Kidney (tissue), 14 donors: ENCODE data around the gene ROR2. TPM values are rescaled to one million over a fixed set of nuclear protein-coding genes. Genes with fewer than 3 reads are reported as not detected.

Experiments used
- DNase-seq, 5 donors: peaks; one replicate each; pipeline ENCODE4 v3.0.0-alpha.2; 2013 to 2020
- FAIRE-seq: peaks from 2 replicates; lab custom pipeline; 2012; peaks lifted over from hg19 to GRCh38; lab: Jason Lieb, UNC
- H3K27ac ChIP-seq, 2 donors: one replicate each; pipeline ENCODE4 v1.7.0; 2013; ENCODE audit warnings: low read depth in 2 of 2, low read length in 2 of 2, inconsistent platforms in 1 of 2
- H3K27me3 ChIP-seq: one replicate; pipeline ENCODE4 v1.7.1; 2013; ENCODE audit warnings: low read length, inconsistent platforms; ENCODE audit not compliant: control insufficient read depth, insufficient read depth
- H3K36me3 ChIP-seq, 3 donors: one replicate each; pipeline versions ENCODE4 v1.7.0 to v1.7.1; 2013; ENCODE audit warnings: low read length in 3 of 3, control low read depth in 1 of 3, inconsistent platforms in 1 of 3; ENCODE audit not compliant: insufficient read depth in 3 of 3, control insufficient read depth in 2 of 3
- H3K4me1 ChIP-seq, 3 donors: one replicate each; pipeline versions ENCODE4 v1.7.0 to v1.7.1; 2013; ENCODE audit warnings: low read length in 3 of 3, inconsistent platforms in 1 of 3, low read depth in 1 of 3; ENCODE audit not compliant: control insufficient read depth in 2 of 3, insufficient read depth in 2 of 3
- H3K4me3 ChIP-seq, 3 donors: one replicate each; pipeline versions ENCODE4 v1.7.0 to v1.8.1; 2013; ENCODE audit warnings: low read length in 3 of 3, control low read depth in 1 of 3, inconsistent platforms in 1 of 3
- H3K9ac ChIP-seq, 3 donors: one replicate each; pipeline versions ENCODE4 v1.7.0 to v1.7.1; 2013; ENCODE audit warnings: low read length in 3 of 3, control low read depth in 1 of 3, inconsistent platforms in 1 of 3
- H3K9me3 ChIP-seq, 3 donors: one replicate each; pipeline versions ENCODE4 v1.7.0 to v1.7.1; 2013; ENCODE audit warnings: low read length in 3 of 3, control low read depth in 1 of 3, inconsistent platforms in 1 of 3; ENCODE audit not compliant: control insufficient read depth in 2 of 3, insufficient read depth in 1 of 3
- intact Hi-C: fragments of 100-400 bp; cut with DNase I; formaldehyde crosslinking; loops from one replicate; pipeline ENCODE4 v1.11.1; 2022
- polyA plus RNA-seq: library from polyadenylated mRNA; stranded (reverse); fragments of 350-450 nt; fragmentation: Illumina TruSeq; extraction: RNeasy Lipid Tissue Mini Kit (QIAGEN cat#74804); gene quantifications from one replicate; pipeline ENCODE4 v1.2.3, GENCODE V29; 2014; ENCODE audit warnings: low read depth, low replicate concordance; ENCODE audit not compliant: insufficient read depth
- total RNA-seq: library from RNA; stranded (reverse); fragmentation: NEBNext Ultra II Directional; extraction: Animal tissue kit (Norgen Biotek cat#: 25700); gene quantifications from one replicate; pipeline ENCODE4 v1.2.1, GENCODE V29; 2021
- TF ChIP-seq, protein P1 (sequence below): IDR thresholded peaks from 3 replicates; pipeline ENCODE4 v1.5.1; 2012; ENCODE audit warnings: mild to moderate bottlenecking, moderate library complexity, borderline replicate concordance; ENCODE audit not compliant: insufficient read depth; ENCODE audit errors: extremely low read depth
- donor health status: control.
- donor health status: control.
- donor health status: control.
- donor health status: control.
- donor health status: control.
- donor health status: DM: yes; HTN: yes; CAD: no.
- donor health status: Normal renal cell carcinoma (clear cell type).

ROR2 gene
- total and polyA plus RNA-seq, 2 donors from 2014 or later = 1.5 to 5.7 TPM

DNA sequence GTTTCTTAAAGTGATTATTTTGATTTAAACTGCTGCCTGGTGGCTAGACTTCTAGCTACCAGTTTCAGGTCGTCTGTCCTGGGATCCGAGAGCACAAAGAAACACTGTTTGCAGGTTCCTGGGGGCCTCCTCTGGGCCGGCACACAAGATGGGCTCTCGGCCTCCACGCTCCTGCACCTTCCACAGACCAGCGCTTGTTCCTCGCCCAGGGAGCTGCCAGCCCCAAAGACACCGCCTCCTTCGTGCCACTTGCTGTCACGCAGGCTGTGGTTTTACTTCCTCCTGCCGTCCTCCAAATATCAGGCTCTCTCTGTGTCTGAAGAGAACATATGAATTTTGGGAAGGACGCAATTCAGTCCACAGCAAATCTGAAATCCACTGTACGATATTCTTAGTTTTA is 105.8 kb downstream of the ROR2 start:
- no peak for FAIRE-seq
- Histone ChIP-seq H3K27me3 (no peaks in the 10 kb centered on the region), H3K9ac (no peak overlapping the region), H3K4me3 (no peak overlapping the region), H3K9me3 (no peaks in the 10 kb centered on the region), H3K36me3 (no peaks in the 10 kb centered on the region), H3K4me1 (peaks cover 0 to 3% (median 0%) of the 10 kb centered on the region in 3 donors), H3K27ac (no peak overlapping the region)
- DNase-seq = no peak
- intact Hi-C loops = no loop called here
- TF ChIP-seq, protein P1, sequence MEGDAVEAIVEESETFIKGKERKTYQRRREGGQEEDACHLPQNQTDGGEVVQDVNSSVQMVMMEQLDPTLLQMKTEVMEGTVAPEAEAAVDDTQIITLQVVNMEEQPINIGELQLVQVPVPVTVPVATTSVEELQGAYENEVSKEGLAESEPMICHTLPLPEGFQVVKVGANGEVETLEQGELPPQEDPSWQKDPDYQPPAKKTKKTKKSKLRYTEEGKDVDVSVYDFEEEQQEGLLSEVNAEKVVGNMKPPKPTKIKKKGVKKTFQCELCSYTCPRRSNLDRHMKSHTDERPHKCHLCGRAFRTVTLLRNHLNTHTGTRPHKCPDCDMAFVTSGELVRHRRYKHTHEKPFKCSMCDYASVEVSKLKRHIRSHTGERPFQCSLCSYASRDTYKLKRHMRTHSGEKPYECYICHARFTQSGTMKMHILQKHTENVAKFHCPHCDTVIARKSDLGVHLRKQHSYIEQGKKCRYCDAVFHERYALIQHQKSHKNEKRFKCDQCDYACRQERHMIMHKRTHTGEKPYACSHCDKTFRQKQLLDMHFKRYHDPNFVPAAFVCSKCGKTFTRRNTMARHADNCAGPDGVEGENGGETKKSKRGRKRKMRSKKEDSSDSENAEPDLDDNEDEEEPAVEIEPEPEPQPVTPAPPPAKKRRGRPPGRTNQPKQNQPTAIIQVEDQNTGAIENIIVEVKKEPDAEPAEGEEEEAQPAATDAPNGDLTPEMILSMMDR = no peak

DNA sequence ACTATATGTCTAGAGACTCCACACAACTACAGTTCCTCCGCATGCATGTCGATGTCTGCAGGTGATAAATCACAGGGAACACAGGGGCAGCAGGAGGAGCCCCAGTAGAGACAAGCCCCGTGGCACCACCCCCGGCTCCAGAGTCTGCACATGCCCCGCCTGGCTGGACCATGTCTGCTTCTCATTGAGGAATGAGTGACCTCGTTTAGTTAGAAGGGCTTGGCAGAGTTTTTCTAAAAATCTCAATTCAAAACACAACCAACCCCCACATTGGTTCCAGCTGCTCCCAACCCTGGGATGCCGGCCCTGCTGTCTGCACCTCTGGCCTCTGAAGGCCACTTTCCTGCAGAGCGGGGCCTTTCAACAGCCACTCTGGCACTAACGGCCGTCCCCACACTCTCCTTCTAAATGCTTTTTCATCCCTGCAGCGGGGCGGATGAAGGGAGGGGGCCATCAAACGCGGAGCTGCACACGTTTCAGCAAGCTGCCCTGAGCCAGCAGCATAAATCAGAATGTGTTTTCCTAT is 106.3 kb downstream of the ROR2 start:
- no peaks in the 10 kb centered on the region for H3K36me3 ChIP-seq
- H3K9me3 ChIP-seq = no peaks in the 10 kb centered on the region
- H3K9ac ChIP-seq = no peak overlapping the region
- DNase-seq (peak in 4 of 5 donors; percentile 82 to 92 (median 88)), FAIRE-seq (no peak)
- no peaks in the 10 kb centered on the region for H3K27me3 ChIP-seq
- TF ChIP-seq, protein P1 = no peak
- H3K4me3 ChIP-seq = no peak overlapping the region
- intact Hi-C loops = no loop called here
- peaks cover 0 to 3% (median 0%) of the 10 kb centered on the region in 3 donors for H3K4me1 ChIP-seq
- H3K27ac ChIP-seq = no peak overlapping the region

DNA sequence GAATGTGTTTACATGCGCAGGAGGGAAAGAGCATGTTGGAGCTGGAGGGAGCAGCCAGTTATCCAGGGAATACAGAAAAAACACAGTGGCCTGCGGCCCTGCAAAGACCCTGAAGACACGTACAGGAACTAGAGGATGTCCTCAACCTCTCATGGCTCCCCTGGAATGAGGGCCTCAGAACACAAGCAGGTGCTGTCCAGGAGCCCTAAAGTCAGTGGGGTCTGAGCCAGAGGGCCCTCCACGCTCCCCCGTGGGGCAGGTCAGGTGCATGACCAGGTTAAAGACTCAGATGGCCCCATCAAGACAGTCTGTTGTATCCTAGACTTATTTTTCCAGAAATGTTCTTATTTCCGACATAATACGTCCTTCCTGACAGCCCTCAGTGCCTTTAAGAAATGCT is 106.9 kb downstream of the ROR2 start:
- no peaks in the 10 kb centered on the region for H3K9me3 ChIP-seq
- H3K4me1 ChIP-seq = peaks cover 0 to 3% (median 0%) of the 10 kb centered on the region in 3 donors
- FAIRE-seq (no peak), DNase-seq (no peak)
- intact Hi-C loops = no loop called here
- no peak overlapping the region for H3K4me3 ChIP-seq
- H3K9ac ChIP-seq = no peak overlapping the region
- TF ChIP-seq, protein P1 = no peak
- no peaks in the 10 kb centered on the region for H3K36me3 ChIP-seq
- no peaks in the 10 kb centered on the region for H3K27me3 ChIP-seq
- no peak overlapping the region for H3K27ac ChIP-seq
